ENCODE results near the gene MKRN2. TPM values are rescaled to one million over a fixed set of nuclear protein-coding genes. Genes with fewer than 3 reads are reported as not detected.
"Not testable (repeated sequence)": the region's sequence is repeated elsewhere in the genome, so short reads cannot be mapped to it uniquely, and the experiment has no call there.

The MKRN2 gene
- total RNA-seq, 1 experiment from 2014 or later: 20.3 TPM

DNA sequence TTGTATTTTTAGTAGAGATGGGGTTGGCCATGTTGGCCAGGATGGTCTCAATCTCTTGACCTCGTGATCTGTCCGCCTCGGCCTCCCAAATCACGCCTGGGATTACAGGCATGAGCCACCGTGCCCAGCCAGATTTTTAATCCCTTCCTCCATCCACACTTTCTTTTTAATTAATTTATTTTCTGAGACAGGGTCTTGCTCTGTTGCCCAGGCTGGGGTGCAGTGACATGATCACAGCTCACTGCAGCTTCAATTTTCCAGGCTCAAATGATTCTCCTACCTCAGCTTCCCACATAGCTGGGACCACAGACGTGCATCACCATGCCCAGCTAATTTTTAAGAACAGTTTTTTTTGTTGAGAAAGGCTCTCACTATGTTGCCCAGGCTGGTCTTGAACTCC lies 63.4 kb downstream of the MKRN2 start:
- H3K27ac Mint-ChIP-seq (ENCODE audit: unreplicated experiment): no peak overlapping the region
- no peaks in the 10 kb centered on the region for H3K9me3 Mint-ChIP-seq (ENCODE audit: low read depth, unreplicated experiment)
- H3K27me3 Mint-ChIP-seq (ENCODE audit: unreplicated experiment): no peaks in the 10 kb centered on the region
- intact Hi-C loops (cut with micrococcal nuclease; ENCODE audit: unreplicated experiment): no loop called here
- CTCF ChIA-PET: no interaction called here
- BruUV-seq (replicated peaks): no TSS peak
- no peak overlapping the region for H3K4me3 Mint-ChIP-seq (ENCODE audit: low read depth, unreplicated experiment)
- DNase-seq: no peak
- TF ChIP-seq, protein P1, sequence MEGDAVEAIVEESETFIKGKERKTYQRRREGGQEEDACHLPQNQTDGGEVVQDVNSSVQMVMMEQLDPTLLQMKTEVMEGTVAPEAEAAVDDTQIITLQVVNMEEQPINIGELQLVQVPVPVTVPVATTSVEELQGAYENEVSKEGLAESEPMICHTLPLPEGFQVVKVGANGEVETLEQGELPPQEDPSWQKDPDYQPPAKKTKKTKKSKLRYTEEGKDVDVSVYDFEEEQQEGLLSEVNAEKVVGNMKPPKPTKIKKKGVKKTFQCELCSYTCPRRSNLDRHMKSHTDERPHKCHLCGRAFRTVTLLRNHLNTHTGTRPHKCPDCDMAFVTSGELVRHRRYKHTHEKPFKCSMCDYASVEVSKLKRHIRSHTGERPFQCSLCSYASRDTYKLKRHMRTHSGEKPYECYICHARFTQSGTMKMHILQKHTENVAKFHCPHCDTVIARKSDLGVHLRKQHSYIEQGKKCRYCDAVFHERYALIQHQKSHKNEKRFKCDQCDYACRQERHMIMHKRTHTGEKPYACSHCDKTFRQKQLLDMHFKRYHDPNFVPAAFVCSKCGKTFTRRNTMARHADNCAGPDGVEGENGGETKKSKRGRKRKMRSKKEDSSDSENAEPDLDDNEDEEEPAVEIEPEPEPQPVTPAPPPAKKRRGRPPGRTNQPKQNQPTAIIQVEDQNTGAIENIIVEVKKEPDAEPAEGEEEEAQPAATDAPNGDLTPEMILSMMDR (IDR thresholded peaks at IDR 0.05; ENCODE audit: unreplicated experiment): no peak
- H3K4me1 Mint-ChIP-seq (ENCODE audit: low read depth, unreplicated experiment): peaks cover 10% of the 10 kb centered on the region
- H3K36me3 Mint-ChIP-seq (ENCODE audit: insufficient read depth, unreplicated experiment): no peaks in the 10 kb centered on the region

DNA sequence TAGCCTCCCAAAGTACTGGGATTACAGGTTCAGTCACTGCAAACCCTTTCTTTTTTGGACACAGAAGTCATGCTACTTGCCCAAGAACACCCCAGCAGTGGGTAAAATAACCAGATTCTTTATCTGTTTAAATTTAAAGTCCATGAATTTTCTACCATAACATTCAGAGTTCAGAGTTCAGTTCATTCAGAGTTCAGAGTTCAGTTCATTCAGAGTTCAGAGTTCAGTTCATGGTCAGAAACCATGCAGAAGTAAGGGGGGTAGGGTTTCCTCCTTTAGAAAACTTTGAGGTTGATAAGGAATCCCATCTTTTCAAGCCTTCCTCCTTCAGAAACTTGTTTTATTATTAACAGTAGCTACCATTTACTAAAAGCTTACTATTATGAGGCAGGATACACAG lies 63.8 kb downstream of the MKRN2 start:
- no TSS peak for BruUV-seq (replicated peaks)
- no peaks in the 10 kb centered on the region for H3K27me3 Mint-ChIP-seq (ENCODE audit: unreplicated experiment)
- H3K36me3 Mint-ChIP-seq (ENCODE audit: insufficient read depth, unreplicated experiment): no peaks in the 10 kb centered on the region
- no peak overlapping the region for H3K4me3 Mint-ChIP-seq (ENCODE audit: low read depth, unreplicated experiment)
- CTCF ChIA-PET: no interaction called here
- H3K27ac Mint-ChIP-seq (ENCODE audit: unreplicated experiment): no peak overlapping the region
- H3K4me1 Mint-ChIP-seq (ENCODE audit: low read depth, unreplicated experiment): peaks cover 10% of the 10 kb centered on the region
- intact Hi-C loops (cut with micrococcal nuclease; ENCODE audit: unreplicated experiment): no loop called here
- no peaks in the 10 kb centered on the region for H3K9me3 Mint-ChIP-seq (ENCODE audit: low read depth, unreplicated experiment)
- TF ChIP-seq, protein P1 (IDR thresholded peaks at IDR 0.05; ENCODE audit: unreplicated experiment): no peak
- DNase-seq: no peak

DNA sequence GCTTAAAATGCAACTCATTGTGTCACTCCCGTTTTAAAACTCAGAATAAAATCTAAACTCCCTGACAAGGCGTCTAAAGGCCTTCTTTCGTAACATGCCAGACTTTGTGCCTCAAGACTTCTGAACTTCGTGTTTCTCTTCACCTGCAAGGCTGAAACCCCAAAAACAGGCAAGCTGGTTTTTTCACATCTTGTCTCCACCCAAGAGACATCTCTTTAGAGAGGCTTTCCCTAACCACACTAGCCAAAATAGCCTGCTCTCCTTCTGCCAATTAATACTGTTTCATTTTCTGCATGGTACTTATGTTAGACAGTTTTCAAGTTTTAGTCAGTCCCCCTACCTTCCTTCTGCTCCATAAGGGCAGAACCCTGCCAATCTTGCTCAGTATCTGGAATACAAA lies 65.4 kb downstream of the MKRN2 start:
- no peak overlapping the region for H3K4me3 Mint-ChIP-seq (ENCODE audit: low read depth, unreplicated experiment)
- H3K27ac Mint-ChIP-seq (ENCODE audit: unreplicated experiment): no peak overlapping the region
- CTCF ChIA-PET: no interaction called here
- intact Hi-C loops (cut with micrococcal nuclease; ENCODE audit: unreplicated experiment): no loop called here
- H3K4me1 Mint-ChIP-seq (ENCODE audit: low read depth, unreplicated experiment): peaks cover 10% of the 10 kb centered on the region
- no peak for DNase-seq
- no peaks in the 10 kb centered on the region for H3K36me3 Mint-ChIP-seq (ENCODE audit: insufficient read depth, unreplicated experiment)
- BruUV-seq (replicated peaks): no TSS peak
- no peaks in the 10 kb centered on the region for H3K9me3 Mint-ChIP-seq (ENCODE audit: low read depth, unreplicated experiment)
- H3K27me3 Mint-ChIP-seq (ENCODE audit: unreplicated experiment): no peaks in the 10 kb centered on the region
- TF ChIP-seq, protein P1 (IDR thresholded peaks at IDR 0.05; ENCODE audit: unreplicated experiment): no peak

DNA sequence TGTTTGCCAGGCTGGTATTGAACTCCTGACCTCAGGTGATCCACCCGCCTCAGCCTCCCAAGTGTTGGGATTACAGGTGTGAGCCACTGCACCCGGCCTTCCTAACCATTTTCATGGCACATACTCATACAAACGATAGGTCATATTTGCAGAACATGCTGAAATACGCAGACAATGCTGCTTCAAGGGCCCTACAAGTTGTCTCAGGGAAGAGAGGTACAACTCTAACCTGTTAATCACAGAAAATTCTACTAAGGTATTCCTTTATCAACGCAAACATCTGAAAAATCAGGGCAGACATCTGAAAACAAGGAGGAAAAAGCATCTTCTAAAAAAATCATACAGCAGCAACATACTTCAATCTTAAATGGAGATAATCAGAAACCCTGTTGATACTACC lies 67.2 kb downstream of the MKRN2 start:
- Mint-ChIP-seq H3K4me1 (ENCODE audit: low read depth, unreplicated experiment) (peaks cover 10% of the 10 kb centered on the region), H3K4me3 (ENCODE audit: low read depth, unreplicated experiment) (no peak overlapping the region), H3K27ac (ENCODE audit: unreplicated experiment) (no peak overlapping the region), H3K27me3 (ENCODE audit: unreplicated experiment) (no peaks in the 10 kb centered on the region), H3K9me3 (ENCODE audit: low read depth, unreplicated experiment) (no peaks in the 10 kb centered on the region), H3K36me3 (ENCODE audit: insufficient read depth, unreplicated experiment) (no peaks in the 10 kb centered on the region)
- no TSS peak for BruUV-seq (replicated peaks)
- intact Hi-C loops (cut with micrococcal nuclease; ENCODE audit: unreplicated experiment): no loop called here
- CTCF ChIA-PET: no interaction called here
- TF ChIP-seq, protein P1 (IDR thresholded peaks at IDR 0.05; ENCODE audit: unreplicated experiment): no peak
- no peak for DNase-seq

DNA sequence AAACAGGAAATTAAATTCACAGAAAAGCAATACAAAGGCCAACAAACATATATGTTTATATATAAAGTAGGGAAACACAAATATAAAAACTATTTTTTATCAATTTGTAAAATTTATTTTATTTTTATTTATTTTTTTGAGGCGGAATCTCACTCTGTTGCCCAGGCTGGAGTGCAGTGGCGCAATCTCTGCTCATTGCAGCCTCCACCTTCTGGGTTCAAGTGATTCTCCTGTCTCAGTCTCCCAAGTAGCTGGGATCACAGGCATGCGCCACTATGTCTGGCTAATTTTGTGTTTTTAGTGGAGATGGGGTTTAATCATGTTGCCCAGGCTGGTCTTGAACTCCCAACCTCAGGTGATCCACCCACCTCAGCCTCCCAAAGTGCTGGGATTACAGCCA lies 68.1 kb downstream of the MKRN2 start:
- CTCF ChIA-PET; H3K27ac Mint-ChIP-seq (ENCODE audit: unreplicated experiment); H3K4me3 Mint-ChIP-seq (ENCODE audit: low read depth, unreplicated experiment); H3K36me3 Mint-ChIP-seq (ENCODE audit: insufficient read depth, unreplicated experiment); H3K9me3 Mint-ChIP-seq (ENCODE audit: low read depth, unreplicated experiment); DNase-seq; BruUV-seq (replicated peaks); H3K27me3 Mint-ChIP-seq (ENCODE audit: unreplicated experiment): not testable (repeated sequence)
- intact Hi-C loops (cut with micrococcal nuclease; ENCODE audit: unreplicated experiment): loop anchor here (5.0 kb wide), 1 partner anchor 37 kb away; the partner anchor contains the start of gene RAF1
- H3K4me1 Mint-ChIP-seq (ENCODE audit: low read depth, unreplicated experiment): peaks cover 17% of the 10 kb centered on the region

Measured in Calu3 (cell line).